Measurements from ENCODE around the gene SLC13A3. TPM values are rescaled to one million over a fixed set of nuclear protein-coding genes. Genes with fewer than 3 reads are reported as not detected.

The SLC13A3 gene
- total and polyA plus RNA-seq, 2 donors (not counting 3 experiments of a cell fraction or from before 2014, with no cell fraction given), result 0.11 to 0.40 TPM

GRCh38 chr20:46673394-46674252, 22.4 kb upstream of the SLC13A3 start:
- no peak overlapping the region for H3K9ac ChIP-seq (replicated peaks; ENCODE audit: extremely low read depth, insufficient read depth, low read length)
- no peak overlapping the region for H3K27ac ChIP-seq (ENCODE audit: insufficient read depth, low read depth, low read length)
- H3K4me2 ChIP-seq (ENCODE audit: insufficient read depth, low read length), result no peak overlapping the region
- no peaks in the 10 kb centered on the region for H3K36me3 ChIP-seq (ENCODE audit: control insufficient read depth in 2 of 2, extremely low read depth in 1 of 2, insufficient read depth in 2 of 2, low read length in 2 of 2)
- dilution Hi-C loops (cut with MboI; ENCODE audit: extremely low pct_ligation_motif_present, low sequenced_read_pairs) (no loop called here), intact Hi-C loops (cut with micrococcal nuclease) (no loop called here)
- FAIRE-seq (no peak), DNase-seq (ENCODE audit: low read depth, low spot score) (no peak)
- no peaks in the 10 kb centered on the region for H3K27me3 ChIP-seq (ENCODE audit: control insufficient read depth in 2 of 2, insufficient read depth in 2 of 2, low read length in 2 of 2)
- POLR2A ChIA-PET, result no interaction called here
- no peak overlapping the region for H2AFZ ChIP-seq (ENCODE audit: low read depth, low read length)
- H4K20me1 ChIP-seq (replicated peaks; ENCODE audit: control insufficient read depth, extremely low read depth, insufficient read depth, low read length), result no peaks in the 10 kb centered on the region
- BruUV-seq (replicated peaks), result no TSS peak
- H3K4me1 ChIP-seq (ENCODE audit: control insufficient read depth, extremely low read depth, insufficient read depth, low read length), result no peaks in the 10 kb centered on the region
- CTCF ChIA-PET, result interaction anchor here (0.6 kb wide), 1 partner anchor 100 kb away, joined by 3 read pairs; no protein-coding TSS in a partner anchor
- H3K4me3 ChIP-seq (replicated peaks in 1 of 3; ENCODE audit: insufficient read depth in 1 of 3, low read depth in 1 of 3, low read length in 3 of 3), result no peak overlapping the region
- H3K9me3 ChIP-seq (replicated peaks; ENCODE audit: control insufficient read depth, insufficient read depth, low read length), result no peaks in the 10 kb centered on the region
- TF ChIP-seq JUN (IDR thresholded peaks at IDR 0.05; ENCODE audit: borderline replicate concordance, insufficient read depth, insufficient read length, low read depth) (no peak), POLR2AphosphoS5 (IDR thresholded peaks at IDR 0.05; ENCODE audit: insufficient read depth, low read depth, low read length) (no peak), MAX (IDR thresholded peaks at IDR 0.05; ENCODE audit: insufficient read depth, insufficient read length) (no peak), GATA2 (IDR thresholded peaks at IDR 0.05; ENCODE audit: insufficient read depth, insufficient read length, low read depth, low read length) (no peak), FOS (IDR thresholded peaks at IDR 0.05; ENCODE audit: borderline replicate concordance, insufficient read depth, low read length) (no peak), EZH2 (IDR thresholded peaks at IDR 0.05; ENCODE audit: borderline replicate concordance, low read depth, low read length, severe bottlenecking) (no peak), MYC (IDR thresholded peaks at IDR 0.05; ENCODE audit: low read depth, low read length) (no peak), POLR2A (IDR thresholded peaks at IDR 0.05; ENCODE audit: low read depth, low read length) (no peak), CTCF (IDR thresholded peaks at IDR 0.05; ENCODE audit: extremely low read depth in 1 of 2, insufficient read depth in 1 of 2, low read depth in 1 of 2, low read length in 2 of 2) (no peak)
- no peaks in the 10 kb centered on the region for H3K9me1 ChIP-seq (replicated peaks; ENCODE audit: control insufficient read depth, extremely low read depth, insufficient read depth, low read length)
- no peaks in the 10 kb centered on the region for H3K79me2 ChIP-seq (ENCODE audit: control insufficient read depth, insufficient read depth, low read length)
